Measurements from ENCODE around the gene ITGB4. TPM values are rescaled to one million over a fixed set of nuclear protein-coding genes. Genes with fewer than 3 reads are reported as not detected.

The ITGB4 gene
- total and polyA plus RNA-seq, 9 of the 15 experiments (the other 6 are each of a cell fraction or from before 2014, with no cell fraction given), result 0.05 to 2.8 (median 0.76) TPM; not detected in 3

GRCh38 chr17:75764711-75765421 lies 43.6 kb downstream of the ITGB4 start, which contains the start of gene GALK1 (continued):
- TF ChIP-seq HDAC1 (IDR thresholded peaks at IDR 0.05) (peak in 1 of 2 experiments; percentile 88; a peak in 2 of 4 replicates), STAT5B (CRISPR knock-in tag; IDR thresholded peaks at IDR 0.05) (no peak), ZNF766 (CRISPR knock-in tag; conservative IDR thresholded peaks at IDR 0.05) (peak; percentile 60; the same call in 1 of the 2 replicates), ZNF124 (CRISPR knock-in tag; IDR thresholded peaks at IDR 0.05) (no peak), CAMTA2 (CRISPR knock-in tag; conservative IDR thresholded peaks at IDR 0.05) (no peak), MED1 (CRISPR knock-in tag; IDR thresholded peaks at IDR 0.05; ENCODE audit: borderline replicate concordance) (no peak), XRCC5 (IDR thresholded peaks at IDR 0.05; ENCODE audit: low read depth, low read length) (no peak), TOE1 (IDR thresholded peaks at IDR 0.05; ENCODE audit: borderline replicate concordance) (peak; percentile 46), TOE1 (CRISPR knock-in tag; IDR thresholded peaks at IDR 0.05; ENCODE audit: borderline replicate concordance, low read depth) (no peak), ZNF740 (CRISPR knock-in tag; IDR thresholded peaks at IDR 0.05) (peak; percentile 50; the same call in 1 of the 2 replicates), ZNF740 (tag; IDR thresholded peaks at IDR 0.05) (no peak), SMARCE1 (IDR thresholded peaks at IDR 0.05) (no peak), ZFX (CRISPR knock-in tag; IDR thresholded peaks at IDR 0.05) (peak; percentile 87), CEBPZ (IDR thresholded peaks at IDR 0.05; ENCODE audit: borderline replicate concordance, low read depth, low read length) (no peak), RUNX1 (IDR thresholded peaks at IDR 0.05; ENCODE audit: low read depth) (no peak), MIER1 (IDR thresholded peaks at IDR 0.05; ENCODE audit: low read depth) (no peak), E2F4 (CRISPR knock-in tag; IDR thresholded peaks at IDR 0.05; ENCODE audit: low read depth) (no peak), ZNF639 (CRISPR knock-in tag; conservative IDR thresholded peaks at IDR 0.05 in 1 of 2, IDR thresholded peaks at IDR 0.05 in 1 of 2) (0 out of 4 replicates have a peak, but pooled peaks of 1 of the 2 experiments have one; percentile 34), ZBTB17 (CRISPR knock-in tag; IDR thresholded peaks at IDR 0.05) (peak; percentile 90)

All from K562 (cell line).